Stimulated activated CD8-positive, alpha-beta memory T cell treated with anti-CD3 and anti-CD28 coated beads, Interleukin-7, amount 100 ng/mL, for 4 hours (primary cell): ENCODE results near the gene PLSCR3.

Experiments used
- DNase-seq, 2 donors: peaks; one replicate each; pipeline ENCODE4 v3.0.0-alpha.2; 2020; ENCODE audit warnings: low read depth in 2 of 2

PLSCR3 gene

GRCh38 chr17:7348478-7349242 lies 45.7 kb downstream of the PLSCR3 start:
- DNase-seq, result no peak

GRCh38 chr17:7347630-7348477 lies 46.5 kb downstream of the PLSCR3 start:
- no peak for DNase-seq

GRCh38 chr17:7346761-7347614 lies 47.3 kb downstream of the PLSCR3 start:
- no peak for DNase-seq

GRCh38 chr17:7343250-7343649 lies 51.1 kb downstream of the PLSCR3 start:
- DNase-seq, result no peak

- no peak for DNase-seq
These were observed 52.5 kb downstream of the PLSCR3 start for GRCh38 chr17:7341842-7342241.

- no peak for DNase-seq
These were observed 54.1 kb downstream of the PLSCR3 start for GRCh38 chr17:7340179-7340578.
